ENCODE data around the gene FNBP1. TPM values are rescaled to one million over a fixed set of nuclear protein-coding genes. Genes with fewer than 3 reads are reported as not detected.

FNBP1 gene
- total and polyA plus RNA-seq, 2 of the 8 experiments (the other 6 are each of a cell fraction or from before 2014, with no cell fraction given): 7.2 to 40.9 TPM

- no peak for TF ChIP-seq RAD21 (IDR thresholded peaks at IDR 0.05 in 1 of 2, conservative IDR thresholded peaks at IDR 0.05 in 1 of 2; ENCODE audit: low read depth in 2 of 2, low read length in 2 of 2)
- no peak for TF ChIP-seq RXRA (IDR thresholded peaks at IDR 0.05; ENCODE audit: insufficient read depth, low read depth, low read length)
- TF ChIP-seq KDM1A (IDR thresholded peaks at IDR 0.05; ENCODE audit: borderline replicate concordance, low read length): no peak
- no peak for TF ChIP-seq MAX (IDR thresholded peaks at IDR 0.05)
- no peak for TF ChIP-seq ZNF274 (IDR thresholded peaks at IDR 0.05; ENCODE audit: borderline replicate concordance, extremely low read depth, low read length)
- TF ChIP-seq KDM4A (IDR thresholded peaks at IDR 0.05; ENCODE audit: low read depth, low read length, severe bottlenecking): no peak
- TF ChIP-seq NRF1 (IDR thresholded peaks at IDR 0.05; ENCODE audit: low read depth, low read length): no peak
- no peak for TF ChIP-seq TBP (IDR thresholded peaks at IDR 0.05; ENCODE audit: low read depth, low read length)
- no peak for TF ChIP-seq YY1 (IDR thresholded peaks at IDR 0.05; ENCODE audit: low read depth, low read length)
Measured at GRCh38 chr9:130023144-130023787, 19.7 kb downstream of the FNBP1 start (continued).
